ENCODE results near the gene CAV2.

Gene CAV2

GRCh38 chr7:116526897-116527296 lies 27.4 kb downstream of the CAV2 start:
- no peak for DNase-seq (ENCODE audit: low read depth)
- H3K4me3 ChIP-seq (ENCODE audit: low read depth, low read length) = peak overlapping the region; percentile 70
- TF ChIP-seq CTCF (conservative IDR thresholded peaks at IDR 0.05; ENCODE audit: low read depth, low read length) = no peak

GRCh38 chr7:116527521-116527920 lies 28.0 kb downstream of the CAV2 start:
- TF ChIP-seq CTCF (conservative IDR thresholded peaks at IDR 0.05; ENCODE audit: low read depth, low read length) = no peak
- peak overlapping the region; percentile 70 for H3K4me3 ChIP-seq (ENCODE audit: low read depth, low read length)
- DNase-seq (ENCODE audit: low read depth) = no peak

- peak overlapping the region; percentile 70 for H3K4me3 ChIP-seq (ENCODE audit: low read depth, low read length)
- no peak for TF ChIP-seq CTCF (conservative IDR thresholded peaks at IDR 0.05; ENCODE audit: low read depth, low read length)
- DNase-seq (ENCODE audit: low read depth) = peak; percentile 85
These were observed 28.7 kb downstream of the CAV2 start for GRCh38 chr7:116528008-116528789.

- TF ChIP-seq CTCF (conservative IDR thresholded peaks at IDR 0.05; ENCODE audit: low read depth, low read length) = no peak
- H3K4me3 ChIP-seq (ENCODE audit: low read depth, low read length) = no peak overlapping the region
- no peak for DNase-seq (ENCODE audit: low read depth)
These were observed 29.7 kb downstream of the CAV2 start for GRCh38 chr7:116529250-116529649.

- H3K4me3 ChIP-seq (ENCODE audit: low read depth, low read length) = no peak overlapping the region
These were observed 30.7 kb downstream of the CAV2 start for GRCh38 chr7:116530107-116530820.

GRCh38 chr7:116532102-116532688 lies 32.7 kb downstream of the CAV2 start:
- no peak overlapping the region for H3K4me3 ChIP-seq (ENCODE audit: low read depth, low read length)
- TF ChIP-seq CTCF (conservative IDR thresholded peaks at IDR 0.05; ENCODE audit: low read depth, low read length) = no peak
- DNase-seq (ENCODE audit: low read depth) = no peak

More at GRCh38 chr7:116530107-116530820, 30.7 kb downstream of the CAV2 start:
- no peak for TF ChIP-seq CTCF (conservative IDR thresholded peaks at IDR 0.05; ENCODE audit: low read depth, low read length)
- DNase-seq (ENCODE audit: low read depth) = no peak

All from choroid plexus epithelial cell (primary cell).